Measurements from ENCODE around the gene ARL15.
"Not testable (repeated sequence)": the region's sequence is repeated elsewhere in the genome, so short reads cannot be mapped to it uniquely, and the experiment has no call there.

The ARL15 gene

GRCh38 chr5:53878015-53878414 lies 432.4 kb downstream of the ARL15 start:
- no peak for DNase-seq

DNA sequence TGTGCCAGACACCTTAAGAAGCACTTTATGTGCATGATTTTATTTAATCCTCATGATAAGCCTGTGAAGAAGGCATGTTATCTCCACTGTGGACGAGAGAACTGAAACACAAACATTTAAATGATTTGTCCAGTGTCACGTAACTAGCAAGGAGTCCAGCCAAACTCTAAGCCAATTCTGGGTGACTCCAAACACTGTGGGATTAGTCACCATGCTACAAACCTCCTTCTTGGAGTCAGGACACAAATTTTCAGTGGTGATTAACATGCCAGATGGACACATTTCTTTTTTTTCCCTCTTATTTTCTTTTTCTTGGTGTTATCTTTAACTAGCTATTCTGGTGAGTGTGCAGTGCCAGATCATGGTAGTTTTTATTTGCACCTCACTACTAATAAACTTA lies 433.1 kb downstream of the ARL15 start:
- DNase-seq = no peak

GRCh38 chr5:53874409-53874808 lies 436.0 kb downstream of the ARL15 start:
- DNase-seq = no peak

DNA sequence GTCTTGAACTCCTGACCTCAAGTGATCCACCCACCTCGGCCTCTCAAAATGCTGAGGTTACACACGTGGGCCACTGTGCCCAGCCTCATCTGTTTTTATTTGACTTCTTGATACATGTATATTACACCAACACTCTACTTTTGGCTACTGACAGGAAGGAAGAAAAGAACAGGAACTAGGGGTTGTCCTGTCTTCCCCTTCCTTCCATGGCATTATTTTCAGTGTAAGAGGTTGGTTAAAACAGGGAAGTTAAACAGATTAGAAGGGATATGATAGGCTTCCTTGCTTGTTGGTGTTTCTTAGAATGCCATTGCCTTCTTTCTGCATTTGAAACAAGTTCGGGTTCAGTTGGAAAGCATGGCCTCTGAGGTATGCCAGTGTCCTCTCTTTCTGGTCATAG lies 437.1 kb downstream of the ARL15 start:
- no peak for DNase-seq

DNA sequence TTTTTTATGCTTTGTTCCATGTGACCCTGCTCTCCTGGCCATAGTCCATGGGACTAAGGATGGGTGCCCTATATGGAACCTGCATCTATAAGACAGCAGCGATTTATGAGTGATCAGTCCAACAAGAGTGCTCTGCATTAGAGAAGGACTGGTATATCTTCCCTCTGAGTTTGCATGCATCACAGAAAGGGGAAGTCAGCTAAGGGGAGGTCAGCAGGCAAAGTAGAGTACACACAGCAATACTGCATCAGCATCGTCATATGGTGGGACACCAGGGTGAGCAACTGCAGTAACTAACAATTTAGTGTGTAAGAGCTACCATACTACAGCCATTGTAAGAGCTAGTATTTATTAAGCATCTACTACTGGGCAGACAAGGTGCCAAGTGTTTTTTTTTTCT lies 438.6 kb downstream of the ARL15 start:
- no peak for DNase-seq

DNA sequence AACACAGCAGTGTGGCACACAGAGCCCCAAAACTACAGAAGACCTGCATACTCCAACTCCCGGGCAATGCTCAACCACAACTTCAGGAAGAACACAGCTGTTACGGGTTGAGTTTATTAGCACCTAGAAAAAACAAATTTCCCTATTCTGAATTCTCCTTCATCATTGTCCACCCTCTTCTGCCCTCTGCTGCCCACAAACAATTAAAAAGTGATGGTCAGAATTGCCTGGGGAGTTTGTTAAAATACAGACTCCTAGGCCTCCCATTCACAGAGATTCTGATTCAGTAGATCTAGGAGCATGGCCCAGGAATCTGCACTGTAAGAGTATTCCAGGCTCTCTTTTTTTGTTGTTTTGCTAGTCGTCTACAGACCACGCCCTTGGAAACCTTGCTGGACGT lies 439.3 kb downstream of the ARL15 start:
- DNase-seq = no peak

GRCh38 chr5:53858700-53859456 lies 451.5 kb downstream of the ARL15 start:
- DNase-seq = no peak

DNA sequence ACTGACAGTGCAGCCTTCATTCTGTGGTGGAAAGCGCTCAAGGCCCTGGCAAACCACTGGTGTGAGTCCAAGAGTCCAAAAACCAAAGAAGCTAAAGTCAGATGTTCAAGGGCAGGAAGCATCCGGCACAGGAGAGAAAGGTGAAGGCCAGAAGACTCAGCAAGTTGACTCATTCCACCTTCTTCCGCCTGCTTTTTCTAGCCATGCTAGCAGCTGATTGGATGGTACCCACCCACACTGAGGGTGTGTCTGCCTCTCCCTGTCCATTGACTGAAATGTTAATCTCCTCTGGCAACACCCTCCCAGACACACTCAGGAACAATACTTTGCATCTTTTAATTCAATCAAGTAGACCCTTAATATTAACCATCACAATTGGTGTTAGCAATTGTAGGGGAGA lies 453.9 kb downstream of the ARL15 start:
- no peak for DNase-seq

GRCh38 chr5:53836851-53837430 lies 473.4 kb downstream of the ARL15 start:
- not testable (repeated sequence) for DNase-seq

DNA sequence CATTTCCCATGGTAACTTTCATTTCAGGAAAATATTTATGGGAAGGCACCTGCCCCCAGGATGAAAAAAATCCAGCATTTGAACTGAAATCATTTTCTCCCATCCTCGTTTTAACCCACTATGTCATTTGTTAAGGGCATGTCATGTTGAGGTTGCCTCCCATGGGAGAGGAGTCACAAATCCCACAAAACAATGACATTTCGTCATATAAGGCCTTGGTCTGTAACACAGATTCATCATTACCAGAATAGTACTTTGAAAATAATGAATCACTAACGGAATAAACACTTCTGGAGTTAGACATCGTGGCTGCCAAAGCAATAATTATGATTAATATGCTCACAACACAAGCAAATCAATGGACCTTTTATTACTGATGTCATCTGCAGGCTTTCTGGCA lies 475.9 kb downstream of the ARL15 start:
- no peak for DNase-seq
